Osteocyte (in vitro differentiated cells): Measurements from ENCODE around the gene MT1H. TPM values are rescaled to one million over a fixed set of nuclear protein-coding genes. Genes with fewer than 3 reads are reported as not detected.

Experiments
- DNase-seq: peaks from one replicate; pipeline ENCODE4 v3.0.0; 2021; ENCODE audit warnings: mixed read lengths; ENCODE audit not compliant: unreplicated experiment; ENCODE audit errors: extremely low spot score
- H3K27ac Mint-ChIP-seq: one replicate; pipeline ENCODE4 v1.8.0; 2021; ENCODE audit warnings: mild to moderate bottlenecking, mixed read lengths; ENCODE audit not compliant: unreplicated experiment
- H3K27me3 Mint-ChIP-seq: one replicate; pipeline ENCODE4 v1.8.0; 2021; ENCODE audit warnings: mixed read lengths; ENCODE audit not compliant: unreplicated experiment
- H3K36me3 Mint-ChIP-seq: one replicate; pipeline ENCODE4 v1.8.0; 2021; ENCODE audit warnings: mixed read lengths; ENCODE audit not compliant: unreplicated experiment
- H3K4me1 Mint-ChIP-seq: one replicate; pipeline ENCODE4 v1.8.0; 2021; ENCODE audit warnings: mixed read lengths; ENCODE audit not compliant: unreplicated experiment
- H3K4me3 Mint-ChIP-seq: one replicate; pipeline ENCODE4 v1.8.0; 2021; ENCODE audit warnings: mild to moderate bottlenecking, moderate library complexity, mixed read lengths; ENCODE audit not compliant: unreplicated experiment
- H3K9me3 Mint-ChIP-seq: one replicate; pipeline ENCODE4 v1.8.0; 2021; ENCODE audit warnings: mixed read lengths; ENCODE audit not compliant: unreplicated experiment
- total RNA-seq: library from RNA; stranded (reverse); gene quantifications from 2 replicates; pipeline ENCODE4 v1.2.1, GENCODE V29; 2021
- TF ChIP-seq, protein P1 (sequence below): fragments of 200-600 bp; sonication (generic); IDR thresholded peaks from 2 replicates; pipeline ENCODE4 v1.5.0; 2021; ENCODE audit warnings: antibody characterized with exemption, mild to moderate bottlenecking, moderate library complexity

MT1H gene
- total RNA-seq, 1 donor from 2014 or later, result not detected

DNA sequence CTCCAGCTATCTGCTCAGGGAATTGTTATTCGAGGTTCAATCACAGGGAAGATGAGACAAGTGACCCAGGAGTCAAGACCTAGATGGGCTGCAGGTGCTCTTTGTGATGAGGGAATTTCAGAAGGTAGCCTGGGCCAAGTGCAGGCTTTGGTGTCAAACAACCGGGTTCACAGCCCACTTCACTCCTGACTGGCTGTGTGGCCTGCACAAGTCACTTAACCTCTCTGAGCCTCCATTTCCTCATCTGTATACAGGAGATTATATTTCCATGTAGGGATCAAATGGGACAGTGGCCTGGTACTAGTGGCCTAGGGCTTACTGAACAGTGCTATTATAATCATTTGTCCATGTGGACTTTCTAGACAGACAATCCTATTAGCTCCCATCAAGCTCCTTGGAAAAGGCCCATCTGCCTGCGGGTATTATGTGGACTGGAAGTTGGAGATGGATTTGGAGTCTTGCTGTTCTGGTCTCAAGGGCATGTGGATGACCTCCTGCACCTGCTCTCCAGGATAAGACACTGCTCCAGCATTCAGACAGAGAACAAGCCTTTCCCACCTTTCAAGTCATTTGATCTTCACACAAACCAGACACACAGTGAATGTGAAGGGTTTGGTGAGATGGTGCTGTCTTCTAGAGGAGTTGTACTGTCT lies 9.6 kb downstream of the MT1H start:
- no peak overlapping the region for H3K27ac Mint-ChIP-seq
- H3K36me3 Mint-ChIP-seq, result no peaks in the 10 kb centered on the region
- H3K27me3 Mint-ChIP-seq, result peaks cover 8% of the 10 kb centered on the region
- TF ChIP-seq, protein P1, sequence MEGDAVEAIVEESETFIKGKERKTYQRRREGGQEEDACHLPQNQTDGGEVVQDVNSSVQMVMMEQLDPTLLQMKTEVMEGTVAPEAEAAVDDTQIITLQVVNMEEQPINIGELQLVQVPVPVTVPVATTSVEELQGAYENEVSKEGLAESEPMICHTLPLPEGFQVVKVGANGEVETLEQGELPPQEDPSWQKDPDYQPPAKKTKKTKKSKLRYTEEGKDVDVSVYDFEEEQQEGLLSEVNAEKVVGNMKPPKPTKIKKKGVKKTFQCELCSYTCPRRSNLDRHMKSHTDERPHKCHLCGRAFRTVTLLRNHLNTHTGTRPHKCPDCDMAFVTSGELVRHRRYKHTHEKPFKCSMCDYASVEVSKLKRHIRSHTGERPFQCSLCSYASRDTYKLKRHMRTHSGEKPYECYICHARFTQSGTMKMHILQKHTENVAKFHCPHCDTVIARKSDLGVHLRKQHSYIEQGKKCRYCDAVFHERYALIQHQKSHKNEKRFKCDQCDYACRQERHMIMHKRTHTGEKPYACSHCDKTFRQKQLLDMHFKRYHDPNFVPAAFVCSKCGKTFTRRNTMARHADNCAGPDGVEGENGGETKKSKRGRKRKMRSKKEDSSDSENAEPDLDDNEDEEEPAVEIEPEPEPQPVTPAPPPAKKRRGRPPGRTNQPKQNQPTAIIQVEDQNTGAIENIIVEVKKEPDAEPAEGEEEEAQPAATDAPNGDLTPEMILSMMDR, result no peak
- no peaks in the 10 kb centered on the region for H3K9me3 Mint-ChIP-seq
- no peak for DNase-seq
- no peak overlapping the region for H3K4me3 Mint-ChIP-seq
- peaks cover 32% of the 10 kb centered on the region for H3K4me1 Mint-ChIP-seq

DNA sequence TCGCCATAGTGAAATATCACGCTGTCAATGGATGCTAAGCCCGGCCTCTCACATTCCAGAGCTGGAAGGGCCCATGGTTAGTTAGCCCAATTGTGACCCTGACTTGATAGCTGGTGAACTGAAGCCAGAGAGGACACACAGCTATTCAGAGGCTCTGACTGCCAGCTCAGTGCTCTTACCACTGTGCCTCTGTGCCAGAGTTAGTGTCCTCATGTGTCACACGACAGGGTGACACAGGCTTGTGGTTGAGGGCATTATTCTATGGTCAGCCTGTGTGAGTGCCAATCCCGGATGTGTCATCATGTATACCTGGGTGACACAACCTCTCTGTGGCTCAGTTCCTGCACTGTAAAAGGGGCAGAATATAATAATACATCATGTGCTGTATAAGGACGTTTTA lies 10.2 kb downstream of the MT1H start:
- TF ChIP-seq, protein P1, result no peak
- Mint-ChIP-seq H3K4me1 (peaks cover 36% of the 10 kb centered on the region), H3K9me3 (no peaks in the 10 kb centered on the region), H3K27me3 (peaks cover 8% of the 10 kb centered on the region), H3K4me3 (no peak overlapping the region), H3K27ac (no peak overlapping the region), H3K36me3 (no peaks in the 10 kb centered on the region)
- DNase-seq, result no peak

DNA sequence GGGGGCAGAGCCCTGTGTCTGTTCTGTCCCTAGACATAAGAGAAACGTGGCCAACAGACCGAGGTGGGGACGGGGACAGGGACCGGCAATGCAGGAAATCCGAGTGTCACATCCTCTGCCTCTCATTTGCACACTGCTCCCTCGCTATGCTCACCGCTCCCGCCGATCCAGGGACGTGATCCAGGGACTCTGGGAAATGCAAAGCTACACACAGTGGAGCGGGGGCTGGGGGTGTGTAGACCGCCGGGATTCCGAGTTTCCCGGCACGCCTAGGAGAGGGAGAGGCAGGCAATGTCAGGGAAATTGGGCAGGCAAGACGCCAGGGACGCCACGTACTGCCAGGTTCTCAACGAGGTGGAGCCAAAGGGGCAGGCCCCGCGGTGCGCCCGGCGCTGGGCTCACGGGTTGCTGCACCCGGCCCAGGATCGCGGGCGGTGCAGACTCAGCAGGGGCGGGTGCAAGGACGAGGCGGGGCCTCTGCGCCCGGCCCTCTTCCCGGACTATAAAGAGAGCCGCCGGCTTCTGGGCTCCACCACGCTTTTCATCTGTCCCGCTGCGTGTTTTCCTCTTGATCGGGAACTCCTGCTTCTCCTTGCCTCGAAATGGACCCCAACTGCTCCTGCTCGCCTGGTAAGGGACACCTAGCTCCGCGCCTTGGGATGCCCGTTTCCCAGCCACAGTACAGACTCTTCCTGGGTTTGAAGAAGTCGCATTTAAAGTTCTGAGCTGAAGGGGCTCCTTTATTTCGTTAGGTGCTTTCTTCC lies 12.5 kb downstream of the MT1H start, which contains the start of gene MT1X:
MT1X (plus strand) TSS at position 532 of the 764 bp plus-strand sequence; CDS start at position 603, 71 bp downstream.
- TF ChIP-seq, protein P1, result no peak
- Mint-ChIP-seq H3K4me3 (peak within 1 kb of the TSS; percentile 88), H3K27ac (peak within 1 kb of the TSS; percentile 82), H3K27me3 (no peaks in the 10 kb centered on the region), H3K36me3 (peaks cover 5% of the 10 kb centered on the region), H3K9me3 (peaks cover 5% of the 10 kb centered on the region), H3K4me1 (peaks cover 28% of the 10 kb centered on the region)
- peak; percentile 90 for DNase-seq

DNA sequence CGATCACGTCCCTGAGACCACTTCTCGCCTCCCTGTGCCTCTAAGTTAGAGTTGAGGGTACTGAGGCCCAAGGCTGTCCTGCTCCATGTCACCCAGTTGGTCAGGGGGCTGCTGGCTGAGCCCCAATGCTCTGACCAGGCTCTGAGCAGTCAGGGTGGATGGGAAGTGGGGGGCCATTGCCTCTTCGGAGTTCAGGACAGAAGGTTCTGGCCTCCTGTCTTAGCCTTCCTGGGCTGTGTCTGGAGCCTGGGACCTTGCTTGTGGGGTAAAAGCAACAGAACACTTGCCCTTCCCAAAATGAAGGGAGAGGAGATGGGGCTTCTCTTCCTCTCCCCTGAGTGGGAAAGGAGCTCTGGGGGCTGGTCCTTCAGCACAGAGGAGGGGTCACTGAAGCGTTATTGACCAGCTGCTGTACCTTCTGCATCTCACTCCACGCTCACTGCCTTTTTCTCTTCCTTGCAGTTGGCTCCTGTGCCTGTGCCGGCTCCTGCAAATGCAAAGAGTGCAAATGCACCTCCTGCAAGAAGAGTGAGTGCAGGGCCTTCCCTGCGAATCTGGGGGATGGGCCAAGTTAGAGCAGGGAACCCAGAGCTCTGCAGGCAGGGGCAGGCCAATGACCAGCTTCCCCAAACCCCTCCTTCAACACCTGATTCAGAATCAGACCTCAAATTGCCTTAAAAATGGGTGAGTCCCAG lies 13.2 kb downstream of the MT1H start:
- Mint-ChIP-seq H3K4me3 (peak overlapping the region; percentile 88), H3K36me3 (peaks cover 6% of the 10 kb centered on the region), H3K9me3 (peaks cover 8% of the 10 kb centered on the region), H3K27ac (peak overlapping the region; percentile 54), H3K27me3 (no peaks in the 10 kb centered on the region), H3K4me1 (peaks cover 28% of the 10 kb centered on the region)
- DNase-seq, result no peak
- TF ChIP-seq, protein P1, result no peak
